GM19324 (cell line): ENCODE results near the gene MPDZ.

Experiments used
- ATAC-seq: cut with Tn5 transposase; IDR thresholded peaks from one replicate; pipeline ENCODE4 v1.9.1; 2021; ENCODE audit warnings: mild to moderate bottlenecking, moderate library complexity; ENCODE audit not compliant: unreplicated experiment, low FRiP score

The MPDZ gene

DNA sequence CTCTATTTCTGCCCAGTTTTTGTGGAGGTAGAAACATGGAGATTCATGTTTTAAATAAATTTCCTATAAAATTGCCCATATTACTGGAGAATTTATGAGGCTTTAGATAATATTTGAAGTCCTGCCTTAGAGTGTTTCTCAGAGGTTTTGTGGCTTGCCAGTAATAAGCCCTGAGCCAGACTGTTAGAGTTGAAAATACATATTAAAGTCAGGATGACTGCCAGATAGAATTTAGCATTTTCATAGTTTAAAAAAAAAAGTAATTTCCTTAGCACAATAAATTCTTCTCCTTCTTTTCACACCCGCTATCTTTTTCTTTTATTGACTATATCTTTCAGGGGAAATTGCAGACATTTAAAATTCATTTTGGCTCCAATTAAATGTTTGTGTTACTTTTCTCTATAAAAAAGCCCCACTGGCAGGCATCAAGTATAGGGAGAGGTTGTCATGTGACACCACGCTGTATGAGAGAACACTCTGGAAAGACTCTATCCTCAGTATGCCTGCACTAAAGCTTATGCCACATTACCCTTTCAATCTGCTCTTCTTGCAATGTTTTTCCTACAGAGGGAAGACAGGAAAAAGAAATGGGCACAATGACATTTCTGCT, 135.2 kb downstream of the MPDZ start:
- no peak for ATAC-seq

DNA sequence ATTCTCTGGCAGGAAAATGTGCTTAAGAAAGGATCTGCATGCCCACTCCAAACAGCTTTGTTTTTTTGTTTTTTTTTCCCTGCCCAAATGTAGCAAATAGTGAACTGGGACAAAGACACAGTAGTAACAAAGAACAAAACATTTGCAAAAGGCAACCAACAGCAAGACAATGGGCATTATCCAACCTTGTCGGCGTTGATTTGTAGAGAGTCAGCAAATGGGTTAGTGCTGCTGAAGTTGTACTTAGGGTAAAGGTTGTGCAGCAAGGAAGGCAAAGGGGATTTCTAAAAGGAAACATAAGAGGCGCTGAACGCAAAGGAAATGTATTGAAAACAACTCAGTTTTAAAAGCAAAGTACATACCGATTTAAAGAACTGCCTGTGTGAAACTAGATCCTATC, 136.2 kb downstream of the MPDZ start:
- no peak for ATAC-seq

DNA sequence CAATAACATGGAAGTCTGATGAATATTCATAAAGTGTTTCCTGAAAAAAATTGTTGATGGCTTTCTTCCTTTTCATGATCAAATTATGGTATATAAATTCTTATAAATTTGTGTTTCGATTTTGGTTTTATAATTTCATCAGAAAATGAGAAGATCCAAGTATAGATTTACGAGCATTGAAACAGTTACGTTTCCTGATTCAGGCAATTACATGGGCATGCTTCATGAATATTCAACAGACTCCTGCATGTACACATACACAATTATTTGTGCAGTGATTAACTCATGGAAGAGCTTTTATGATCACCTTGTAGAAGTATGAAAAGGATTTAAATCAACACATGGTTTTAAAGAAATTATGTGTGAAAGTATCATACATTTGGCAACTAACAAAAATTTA, 136.7 kb downstream of the MPDZ start:
- no peak for ATAC-seq

DNA sequence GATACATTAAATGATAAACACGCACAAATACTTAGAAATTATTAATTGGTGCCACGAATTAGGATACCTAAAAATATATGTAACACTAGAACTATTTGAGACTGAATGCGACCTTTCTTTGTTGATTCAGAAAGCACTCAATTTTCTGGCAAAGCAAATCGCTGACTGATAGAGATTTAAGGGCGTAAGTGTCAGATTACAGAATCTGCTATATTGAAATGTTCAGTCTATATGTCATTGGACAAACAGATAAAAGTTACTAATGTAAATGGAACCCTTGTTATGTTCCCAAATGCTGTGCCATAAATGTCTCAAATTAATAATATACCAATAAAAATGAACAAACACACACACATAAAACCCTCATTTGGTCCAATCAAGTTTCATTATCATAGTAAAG, 137.9 kb downstream of the MPDZ start:
- ATAC-seq: no peak

DNA sequence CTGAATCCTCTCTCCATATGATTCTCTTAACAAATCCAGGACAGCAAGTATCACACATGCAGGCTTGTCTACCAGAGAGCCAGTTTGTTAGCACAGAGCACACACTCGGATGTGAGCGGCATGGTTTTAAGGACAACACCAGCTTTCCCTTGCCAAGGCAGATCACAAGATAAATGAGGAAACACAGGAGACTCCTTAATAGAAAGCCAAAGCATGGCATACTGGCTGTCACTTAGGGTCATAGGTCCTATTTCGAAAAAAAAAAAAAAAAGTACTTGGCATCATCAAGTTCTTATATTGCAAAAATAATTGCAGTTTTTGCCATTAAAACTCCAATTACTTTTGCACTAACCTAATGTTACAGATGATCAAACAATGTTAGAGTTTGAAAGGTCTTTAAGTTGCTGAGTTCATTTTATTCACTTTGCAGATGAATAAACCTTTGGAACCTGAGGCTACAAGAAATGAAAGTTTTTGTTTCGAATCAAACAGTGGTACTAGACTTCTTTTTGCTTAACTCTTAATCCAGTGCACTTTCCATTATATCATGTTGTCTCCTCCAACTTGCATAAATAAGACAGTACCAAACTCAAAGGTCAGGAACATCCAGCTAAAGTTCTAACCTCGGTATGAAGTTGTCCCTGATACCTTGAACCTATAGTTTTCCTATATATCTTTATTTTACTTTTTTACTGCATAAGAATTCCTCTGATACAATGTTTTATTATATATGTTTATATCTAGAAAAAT, 138.5 kb downstream of the MPDZ start:
- ATAC-seq: no peak

DNA sequence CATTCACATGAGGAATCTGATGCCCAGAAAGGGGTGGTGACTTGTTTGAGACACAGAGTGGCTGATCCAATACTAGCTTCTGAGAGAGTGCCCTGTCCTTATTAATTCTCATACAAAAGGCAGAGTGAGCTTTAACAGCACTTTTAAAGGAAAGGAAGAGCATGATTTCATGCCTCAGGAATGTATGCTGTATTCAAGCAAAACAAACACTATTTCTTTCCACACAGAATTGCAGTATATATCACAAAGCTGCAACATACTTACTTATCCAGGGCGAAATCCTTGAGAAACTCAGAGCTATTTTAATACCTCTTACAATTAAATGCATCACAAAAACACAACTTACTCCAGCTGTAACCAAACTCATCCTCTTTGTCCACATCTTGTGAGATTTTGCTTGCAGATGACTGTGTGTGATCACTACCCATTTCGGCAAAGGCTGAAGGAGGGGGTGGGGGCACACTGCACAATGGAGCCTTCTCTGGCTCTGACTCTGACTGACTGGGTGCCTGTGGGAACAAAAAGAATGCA, 139.8 kb downstream of the MPDZ start:
- ATAC-seq: no peak

DNA sequence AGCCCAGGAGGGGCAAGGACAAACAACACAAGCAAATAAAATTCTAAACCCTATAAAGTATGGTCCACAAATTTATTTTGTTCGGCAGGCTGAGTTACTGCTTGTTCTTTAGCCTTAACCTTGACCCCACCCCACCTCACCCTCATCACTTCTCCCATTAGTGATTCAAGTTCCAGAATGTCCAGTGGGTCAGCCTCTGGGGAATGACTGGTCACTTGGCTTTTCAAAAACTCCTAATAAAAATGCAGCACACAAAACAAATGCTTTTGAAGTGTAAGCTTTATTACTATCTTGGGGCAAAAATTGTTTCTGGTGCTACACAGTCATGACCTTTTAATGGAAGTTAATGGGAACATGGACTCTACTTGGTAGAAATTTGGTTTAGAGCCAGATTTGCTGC, 142.1 kb downstream of the MPDZ start:
- no peak for ATAC-seq

DNA sequence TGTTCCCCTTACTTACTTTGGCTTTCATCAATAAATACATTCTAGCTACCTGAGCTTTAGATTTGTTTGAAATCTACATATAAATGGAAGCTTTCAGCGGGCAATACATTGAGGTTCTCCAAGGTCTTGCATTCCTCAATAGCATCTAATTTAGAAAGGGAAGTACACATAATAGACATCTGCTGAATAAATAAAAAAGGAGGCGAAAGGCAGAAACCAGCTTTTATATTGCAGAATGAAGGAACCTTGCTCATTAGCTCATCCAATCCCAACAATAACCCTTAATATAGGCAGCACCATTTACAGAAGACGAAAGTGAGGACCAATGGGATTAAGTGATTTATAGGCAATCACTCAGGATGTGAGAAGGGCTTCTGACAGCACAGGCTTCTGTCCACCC, 147.5 kb downstream of the MPDZ start:
- ATAC-seq: no peak

DNA sequence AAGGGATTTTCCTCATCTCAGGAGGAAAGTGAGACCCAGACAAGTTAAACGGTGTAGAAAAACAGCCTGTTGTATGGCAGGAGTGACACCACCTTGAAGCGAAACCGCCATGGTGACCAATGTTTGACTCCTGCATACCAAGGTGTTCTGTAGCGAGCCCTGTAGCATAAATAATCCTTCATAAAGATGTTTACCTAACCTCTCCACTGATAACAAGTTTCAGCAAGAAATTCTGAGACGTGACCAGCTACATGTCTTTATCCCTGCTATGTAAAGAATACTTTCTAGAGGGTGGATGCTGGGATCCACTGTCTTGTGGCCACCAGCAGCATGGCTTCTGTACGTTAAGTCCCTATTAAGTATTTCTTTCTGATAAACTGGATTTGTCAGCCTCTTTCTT, 148.1 kb downstream of the MPDZ start:
- ATAC-seq: no peak

DNA sequence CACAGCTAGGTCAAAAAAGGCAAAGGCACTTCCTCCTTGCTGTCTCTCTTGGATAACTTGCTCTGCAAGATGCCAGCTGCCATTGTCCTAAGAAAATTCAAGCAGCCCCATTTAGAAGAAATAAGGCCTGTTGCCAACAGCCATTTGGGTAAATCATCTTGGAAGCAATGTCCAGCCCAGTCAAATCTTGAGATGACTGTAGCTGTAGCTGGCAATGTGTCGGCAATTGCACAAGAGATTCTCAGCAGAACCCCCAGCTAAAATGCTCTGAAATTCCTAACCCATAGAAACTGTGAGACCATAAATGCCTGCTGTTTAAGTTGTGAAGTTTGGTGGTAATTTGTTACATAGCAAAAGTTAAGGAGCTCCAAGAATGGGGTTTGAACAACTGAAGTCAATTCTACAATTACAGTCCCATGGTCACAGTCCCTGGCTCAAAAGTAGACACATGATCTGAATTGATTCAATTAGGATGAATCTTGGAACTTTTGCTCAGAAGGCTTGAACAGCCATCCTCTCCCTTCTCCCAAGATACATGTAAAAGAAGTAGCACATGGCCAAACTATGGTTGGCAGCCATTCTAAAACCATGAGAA, 151.1 kb downstream of the MPDZ start:
- no peak for ATAC-seq

DNA sequence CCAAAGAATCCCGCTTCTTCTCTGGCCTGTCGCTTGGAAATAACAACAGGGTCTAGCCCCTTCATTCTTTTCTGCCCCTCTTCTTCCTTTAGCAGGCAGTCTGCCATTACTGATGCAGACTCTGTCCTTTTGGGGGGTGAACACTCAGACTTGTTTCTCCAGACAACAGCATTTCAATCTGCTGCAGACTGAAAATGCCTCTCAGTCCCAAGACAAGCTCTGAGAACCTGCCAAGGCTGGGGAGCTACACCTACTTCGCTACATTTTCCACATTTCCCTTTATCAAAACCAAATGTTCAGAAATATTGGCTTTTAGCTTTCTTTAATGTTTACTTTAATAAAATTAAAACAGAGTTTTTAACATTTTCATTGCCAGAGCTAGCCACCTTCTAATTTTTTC, 152.4 kb downstream of the MPDZ start:
- no peak for ATAC-seq

DNA sequence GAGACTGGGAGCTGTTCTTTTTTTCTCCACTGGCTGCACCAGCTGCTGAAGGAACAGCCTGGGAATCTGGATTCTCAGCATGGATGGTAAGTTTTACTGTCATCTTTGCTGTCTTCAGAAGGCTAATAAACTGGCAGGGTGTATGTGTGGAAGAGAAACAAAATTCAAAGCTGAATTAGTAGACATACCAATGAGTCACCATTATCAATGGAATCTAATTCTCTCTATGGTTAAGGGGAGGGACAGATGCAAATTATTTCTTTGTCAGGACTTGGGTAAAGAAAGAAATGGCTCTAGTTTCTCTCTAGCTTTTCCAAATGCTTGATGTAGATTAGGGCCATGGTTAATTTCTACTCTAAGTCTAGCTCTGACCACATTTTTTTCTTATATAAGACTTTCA, 154.2 kb downstream of the MPDZ start:
- no peak for ATAC-seq

DNA sequence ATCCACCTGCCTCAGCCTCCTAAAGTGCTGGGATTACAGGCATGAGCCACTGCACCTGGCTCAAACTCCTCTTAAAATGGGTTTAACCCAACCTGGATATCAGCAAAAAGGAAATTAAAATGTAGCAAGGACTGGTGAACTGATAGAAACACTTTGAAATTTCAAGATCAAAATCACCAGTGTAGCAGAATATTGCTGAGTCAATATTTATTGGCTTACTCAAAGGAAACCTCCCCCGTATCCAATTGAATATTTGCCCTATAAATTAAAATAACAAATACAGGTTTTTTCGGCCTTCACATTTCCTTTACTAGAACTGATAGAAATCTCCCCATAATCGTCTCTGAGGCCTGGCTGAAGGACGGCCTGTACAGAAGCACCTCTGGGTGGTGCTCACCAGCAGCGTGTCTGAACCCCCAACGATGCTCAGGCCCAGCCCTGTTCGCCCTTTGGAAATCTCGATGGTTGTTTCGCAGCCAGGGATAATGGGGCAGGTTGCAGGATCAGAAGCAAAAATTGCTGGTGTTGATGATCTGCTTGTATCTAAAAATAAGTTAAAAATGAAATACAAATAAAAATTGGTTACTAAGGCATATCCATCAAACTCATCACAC, 156.6 kb downstream of the MPDZ start:
- ATAC-seq: no peak

DNA sequence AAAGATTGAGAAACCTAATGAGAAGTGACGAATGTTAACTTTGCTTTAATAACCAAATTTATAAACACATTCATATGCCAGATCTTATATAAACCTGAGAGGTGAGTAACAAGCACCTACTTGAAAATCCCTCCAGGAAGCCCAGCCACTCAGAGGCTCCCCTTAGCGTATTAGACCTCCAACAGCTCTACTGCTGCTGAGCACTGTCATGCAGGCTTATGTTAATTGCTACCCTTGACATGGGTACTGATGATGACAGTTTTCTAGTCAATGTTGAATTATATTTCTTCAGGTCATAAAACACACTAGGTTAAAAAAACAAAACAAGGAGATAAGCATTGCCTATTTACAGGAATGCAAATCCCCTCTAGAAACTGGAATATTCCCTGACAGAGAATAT, 161.2 kb downstream of the MPDZ start:
- no peak for ATAC-seq

DNA sequence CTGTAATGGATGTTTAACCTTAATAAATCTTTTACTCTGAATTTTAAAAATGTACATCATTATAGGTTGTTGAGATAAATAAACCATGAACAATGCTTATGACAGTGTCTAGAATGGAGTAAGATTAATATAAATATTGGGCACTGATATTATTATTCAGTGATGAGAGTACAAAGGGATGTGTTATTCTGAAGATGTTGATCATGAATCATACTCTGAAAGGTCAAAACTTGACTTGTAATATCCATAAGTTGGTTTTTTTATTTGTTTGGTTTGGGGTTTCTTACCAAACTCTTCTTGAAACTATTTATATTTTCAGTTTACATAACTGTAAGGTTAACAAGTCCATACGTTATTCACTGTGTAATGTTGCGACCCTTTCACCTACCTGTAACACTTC, 163.2 kb downstream of the MPDZ start:
- ATAC-seq: no peak

DNA sequence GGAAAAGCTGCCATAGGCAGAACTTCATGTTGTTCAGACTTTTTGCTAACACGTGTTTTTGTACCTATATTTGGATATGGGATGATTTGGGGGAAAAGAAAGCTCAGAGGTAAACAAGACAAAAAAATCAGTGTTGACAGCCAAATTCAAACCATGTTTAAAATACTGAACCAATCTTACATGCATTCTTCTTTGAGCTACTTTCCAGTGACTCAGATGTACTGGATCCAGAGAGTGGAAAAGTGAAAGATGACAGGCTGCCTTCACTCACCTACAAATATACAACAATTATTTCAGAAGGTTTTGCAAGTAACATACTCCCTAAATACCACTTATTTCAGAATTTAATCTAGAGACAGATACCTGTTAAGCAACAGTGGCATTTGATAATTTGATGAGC, 165.7 kb downstream of the MPDZ start:
- ATAC-seq: no peak

DNA sequence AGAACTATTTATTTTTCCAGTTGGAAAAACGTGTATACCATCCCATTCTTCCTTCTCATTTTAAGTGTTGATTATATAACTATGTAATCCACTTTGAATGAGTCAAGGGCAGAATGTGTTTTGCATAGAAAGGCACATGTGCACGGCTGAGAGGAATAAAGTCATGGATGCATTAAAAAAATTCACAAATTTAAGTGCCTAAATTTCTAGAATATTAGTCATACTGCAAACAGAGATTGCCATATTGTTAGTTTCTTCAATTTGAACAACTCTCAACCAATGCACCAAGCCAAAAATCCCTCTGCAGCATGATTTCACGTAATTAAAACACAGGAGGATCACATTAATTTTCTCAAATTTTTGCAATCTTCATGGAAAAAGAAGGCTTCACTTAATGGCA, 166.3 kb downstream of the MPDZ start:
- ATAC-seq: no peak

DNA sequence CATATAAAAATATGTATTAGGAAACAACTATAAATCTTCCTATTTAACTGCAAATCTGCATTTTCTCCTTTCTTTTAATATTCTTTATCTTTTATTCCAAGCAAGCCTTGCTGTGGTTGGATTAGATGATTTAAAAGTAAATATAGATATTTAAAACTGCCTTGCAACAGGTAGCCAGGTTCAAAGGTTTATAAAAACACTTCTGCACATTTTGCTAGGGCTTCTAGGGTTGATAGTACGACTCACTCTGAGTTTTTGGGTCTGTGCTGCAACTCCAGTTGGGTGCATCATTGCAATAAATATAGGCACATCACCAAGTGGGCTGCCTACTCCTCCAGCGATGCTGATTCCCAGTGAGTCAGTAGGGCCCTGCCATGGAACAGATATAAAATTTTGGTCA, 167.7 kb downstream of the MPDZ start:
- no peak for ATAC-seq

DNA sequence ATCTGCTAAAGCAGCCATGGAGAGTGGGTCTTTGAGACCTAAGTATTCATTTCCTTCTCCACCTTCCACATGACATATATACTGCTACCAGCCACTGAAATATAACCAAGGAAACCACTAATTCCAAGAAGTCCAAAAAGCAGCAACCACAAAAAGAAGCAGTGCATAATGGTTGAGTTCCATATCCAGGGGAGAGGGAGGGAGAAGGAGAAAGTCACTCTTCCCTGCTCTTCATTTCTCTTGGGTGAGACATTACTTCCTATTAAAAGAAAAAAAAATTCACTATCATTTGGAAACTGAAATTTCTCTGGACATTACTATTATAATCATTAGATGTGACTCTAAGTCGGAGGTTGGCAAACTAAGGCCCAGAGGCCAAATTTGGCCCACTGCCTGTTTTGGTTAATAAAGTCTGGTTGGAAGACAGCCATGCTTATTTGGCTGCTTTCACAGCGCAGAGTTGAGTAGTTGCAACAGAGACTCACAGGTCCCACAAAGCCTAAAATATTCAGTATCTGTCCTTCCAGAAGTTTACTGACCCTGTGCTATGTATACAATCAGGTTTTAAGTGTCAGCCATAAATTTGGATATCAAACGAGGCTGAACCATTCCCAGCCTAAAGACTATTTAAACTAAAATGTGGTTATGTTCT, 168.6 kb downstream of the MPDZ start:
- ATAC-seq: no peak

DNA sequence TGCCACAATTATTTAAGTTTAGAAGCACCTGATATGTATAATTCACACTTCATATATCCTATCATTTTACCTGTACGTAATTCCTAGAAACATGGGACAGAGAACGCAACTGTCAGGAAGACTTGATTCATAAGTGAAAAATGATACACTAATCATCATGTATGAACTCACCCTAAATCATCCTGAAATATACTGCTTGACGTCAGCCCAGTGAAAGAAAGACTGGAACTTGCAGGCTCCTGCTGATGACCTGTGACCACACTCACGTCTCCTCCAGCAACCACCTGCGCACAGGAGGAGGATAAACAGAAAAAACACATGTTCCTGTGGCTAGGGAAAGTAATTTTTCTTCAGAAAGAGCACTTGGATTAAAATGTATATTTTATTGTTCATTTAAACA, 169.7 kb downstream of the MPDZ start:
- ATAC-seq: no peak

DNA sequence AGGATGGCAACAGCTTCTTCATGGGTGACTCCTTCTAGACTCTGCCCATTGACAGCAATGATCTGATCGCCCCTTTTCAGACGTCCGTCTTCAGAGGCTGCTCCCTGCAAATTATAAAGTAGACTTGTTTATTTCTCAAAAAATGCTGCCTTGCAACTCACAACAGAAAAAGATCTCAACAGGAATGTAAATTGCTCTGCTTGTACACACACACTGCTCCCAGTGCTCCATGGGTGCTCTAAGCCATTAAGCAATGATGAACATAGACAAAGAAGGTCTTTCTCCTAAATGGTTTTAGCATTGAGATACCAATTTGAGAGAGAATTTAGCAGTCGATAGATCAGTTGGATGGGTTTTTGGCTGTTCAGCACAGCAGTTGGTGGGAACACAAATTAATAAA, 172.5 kb downstream of the MPDZ start:
- ATAC-seq: no peak
